H1 (cell line): ENCODE data around the gene PLLP. TPM values are rescaled to one million over a fixed set of nuclear protein-coding genes. Genes with fewer than 3 reads are reported as not detected.

Experiments
- CTCF ChIA-PET: fragments of 300-600 bp; sonication (Branson Sonifier 250); formaldehyde crosslinking; loops from one replicate; lab custom pipeline; 2021; ENCODE audit not compliant: partially characterized antibody; lab: Charles Lee
- POLR2A ChIA-PET: fragments of 300-600 bp; sonication (Branson Sonifier 250); formaldehyde crosslinking; loops from one replicate; lab custom pipeline; 2021; ENCODE audit warnings: inconsistent platforms; ENCODE audit not compliant: partially characterized antibody; lab: Charles Lee
- DNase-seq, 2 experiments: peaks; one replicate each; pipeline versions ENCODE4 v3.0.0 to v3.0.0-alpha.2; 2010 to 2022; ENCODE audit warnings: low spot score in 2 of 2, low read depth in 1 of 2, mixed read lengths in 1 of 2
- FAIRE-seq: peaks from 2 replicates; lab custom pipeline; 2011; peaks lifted over from hg19 to GRCh38; lab: Jason Lieb, UNC
- H2AFZ ChIP-seq: 2 replicates; pipeline ENCODE4 v1.8.1; 2012; ENCODE audit warnings: low read length, inconsistent platforms
- H2AK5ac ChIP-seq: 2 replicates; pipeline ENCODE4 v1.6.1; 2013; ENCODE audit warnings: low read depth, low read length
- H2BK120ac ChIP-seq: replicated peaks from 2 replicates; pipeline ENCODE3; 2013; ENCODE audit warnings: low read depth, low read length, inconsistent platforms
- H2BK12ac ChIP-seq: 2 replicates; pipeline ENCODE4 v1.6.1; 2013; ENCODE audit warnings: low read depth, low read length
- H2BK15ac ChIP-seq: 2 replicates; pipeline ENCODE4 v1.6.1; 2013; ENCODE audit warnings: low read length
- H2BK20ac ChIP-seq: 2 replicates; pipeline ENCODE4 v1.6.1; 2013; ENCODE audit warnings: low read length
- H2BK5ac ChIP-seq: 2 replicates; pipeline ENCODE4 v1.6.1; 2013; ENCODE audit warnings: low read depth, low read length
- H3K14ac ChIP-seq: 2 replicates; pipeline ENCODE4 v1.6.1; 2013; ENCODE audit warnings: inconsistent platforms; ENCODE audit not compliant: insufficient read length
- H3K18ac ChIP-seq: 2 replicates; pipeline ENCODE4 v1.6.1; 2013; ENCODE audit warnings: low read length; ENCODE audit errors: extremely low read depth
- H3K23ac ChIP-seq: 2 replicates; pipeline ENCODE4 v1.6.1; 2013; ENCODE audit warnings: inconsistent platforms; ENCODE audit not compliant: insufficient read length
- H3K23me2 ChIP-seq: 2 replicates; pipeline ENCODE4 v1.6.1; 2013; ENCODE audit warnings: low read depth, low read length
- H3K27ac ChIP-seq: 2 replicates; pipeline ENCODE4 v1.6.1; 2011; ENCODE audit warnings: low read depth, low read length, inconsistent platforms
- H3K27me3 ChIP-seq, 4 experiments: replicated peaks in 1 of 4; 1 replicate in 1 of 4; 2 replicates in 3 of 4; pipeline versions ENCODE4 v1.6.1 to v1.8.1; 2011 to 2013; ENCODE audit warnings: low read length in 3 of 4, mild to moderate bottlenecking in 3 of 4, inconsistent platforms in 2 of 4, mixed read lengths in 2 of 4, moderate library complexity in 1 of 4; ENCODE audit not compliant: control insufficient read depth in 3 of 4, insufficient read depth in 3 of 4; ENCODE audit errors: extremely low read depth in 1 of 4
- H3K36me3 ChIP-seq, 4 experiments: 2 replicates each; pipeline versions ENCODE4 v1.6.1 to v1.8.1; 2011 to 2013; ENCODE audit warnings: mild to moderate bottlenecking in 4 of 4, low read length in 3 of 4, moderate library complexity in 2 of 4, control low read depth in 1 of 4, inconsistent platforms in 1 of 4; ENCODE audit not compliant: insufficient read depth in 4 of 4, control insufficient read depth in 2 of 4
- H3K4ac ChIP-seq: replicated peaks from 2 replicates; pipeline ENCODE3; 2013; ENCODE audit warnings: low read length, low read depth, mixed read lengths, inconsistent platforms; ENCODE audit not compliant: insufficient read length
- H3K4me1 ChIP-seq, 4 experiments: replicated peaks in 1 of 4; 1 replicate in 1 of 4; 2 replicates in 3 of 4; pipeline versions ENCODE4 v1.6.1 to v1.8.1; 2011 to 2013; ENCODE audit warnings: low read length in 3 of 4, inconsistent platforms in 2 of 4, mixed read lengths in 1 of 4; ENCODE audit not compliant: insufficient read depth in 4 of 4, control insufficient read depth in 3 of 4
- H3K4me2 ChIP-seq, 2 experiments: 2 replicates each; pipeline versions ENCODE4 v1.6.1 to v1.8.1; 2011 to 2013; ENCODE audit warnings: low read depth in 2 of 2, low read length in 2 of 2, control low read depth in 1 of 2, inconsistent platforms in 1 of 2, mild to moderate bottlenecking in 1 of 2; ENCODE audit not compliant: insufficient read depth in 1 of 2
- H3K4me3 ChIP-seq, 4 experiments: fragments of 200-600, 300-600 bp in 1 of 4; sonication (generic), shearing (Covaris generic), sonication (Bioruptor Twin) in 1 of 4; 2 replicates each; pipeline versions ENCODE4 v1.5.1 to v1.8.1; 2011 to 2016; ENCODE audit warnings: low read length in 4 of 4, low read depth in 3 of 4, control low read depth in 2 of 4, inconsistent platforms in 2 of 4, mild to moderate bottlenecking in 2 of 4, mixed read lengths in 1 of 4, moderate library complexity in 1 of 4; ENCODE audit not compliant: insufficient read depth in 2 of 4; ENCODE audit errors: extremely low read depth in 1 of 4
- H3K56ac ChIP-seq: replicated peaks from 2 replicates; pipeline ENCODE3; 2013; ENCODE audit warnings: low read depth, mild to moderate bottlenecking, mixed read lengths, low read length, inconsistent platforms; ENCODE audit not compliant: insufficient read length
- H3K79me1 ChIP-seq: 2 replicates; pipeline ENCODE4 v1.6.1; 2013; ENCODE audit warnings: low read depth, low read length, control low read depth
- H3K79me2 ChIP-seq, 2 experiments: 2 replicates each; pipeline versions ENCODE4 v1.6.1 to v1.8.1; 2012 to 2013; ENCODE audit warnings: low read length in 2 of 2, mild to moderate bottlenecking in 2 of 2, inconsistent platforms in 1 of 2; ENCODE audit not compliant: insufficient read depth in 2 of 2, control insufficient read depth in 1 of 2
- H3K9ac ChIP-seq, 4 experiments: replicated peaks in 1 of 4; 1 replicate in 1 of 4; 2 replicates in 3 of 4; pipeline versions ENCODE4 v1.6.1 to v1.8.1; 2011 to 2013; ENCODE audit warnings: low read depth in 3 of 4, low read length in 3 of 4, control low read depth in 2 of 4, mild to moderate bottlenecking in 2 of 4, moderate library complexity in 2 of 4, inconsistent platforms in 1 of 4; ENCODE audit errors: extremely low read depth in 1 of 4
- H3K9me3 ChIP-seq, 2 experiments: 2 replicates each; pipeline versions ENCODE4 v1.6.1 to v1.8.1; 2012 to 2013; ENCODE audit warnings: mild to moderate bottlenecking in 2 of 2, moderate library complexity in 2 of 2, control low read depth in 1 of 2, inconsistent platforms in 1 of 2, low read depth in 1 of 2, low read length in 1 of 2, mixed read lengths in 1 of 2; ENCODE audit not compliant: insufficient read depth in 2 of 2
- H4K20me1 ChIP-seq, 2 experiments: replicated peaks in 1 of 2; 2 replicates each; pipeline versions ENCODE3 to v1.8.1; 2011 to 2013; ENCODE audit warnings: inconsistent platforms in 2 of 2, low read length in 2 of 2, mild to moderate bottlenecking in 1 of 2; ENCODE audit not compliant: insufficient read depth in 2 of 2, control insufficient read depth in 1 of 2
- H4K5ac ChIP-seq: 2 replicates; pipeline ENCODE4 v1.6.1; 2013; ENCODE audit warnings: low read length, low read depth, mixed read lengths, inconsistent platforms; ENCODE audit not compliant: insufficient read length
- H4K8ac ChIP-seq: 2 replicates; pipeline ENCODE4 v1.8.0; 2013; ENCODE audit warnings: mild to moderate bottlenecking, moderate library complexity, low read length, inconsistent platforms; ENCODE audit not compliant: insufficient read depth; ENCODE audit errors: extremely low read depth
- H4K91ac ChIP-seq: replicated peaks from 2 replicates; pipeline ENCODE3; 2013; ENCODE audit warnings: low read length, mixed read lengths, inconsistent platforms; ENCODE audit not compliant: insufficient read length
- CTBP2 ChIP-seq: IDR thresholded peaks from 2 replicates; pipeline ENCODE4 v1.7.0; 2011; ENCODE audit warnings: borderline replicate concordance, mild to moderate bottlenecking, moderate library complexity, mixed read lengths, low read length; ENCODE audit not compliant: insufficient read depth, insufficient read length
- CTCF ChIP-seq, 3 experiments: IDR thresholded peaks; 1 replicate in 2 of 3; 2 replicates in 1 of 3; pipeline versions ENCODE4 v1.5.1 to v1.6.1; 2011; ENCODE audit warnings: low read length in 3 of 3, mild to moderate bottlenecking in 3 of 3, inconsistent platforms in 2 of 3, low read depth in 1 of 3, moderate library complexity in 1 of 3; ENCODE audit not compliant: insufficient read depth in 1 of 3; ENCODE audit errors: control extremely low read depth in 1 of 3
- EGR1 ChIP-seq: IDR thresholded peaks from 2 replicates; pipeline ENCODE4 v1.6.1; 2011; ENCODE audit warnings: low read depth, low read length, borderline replicate concordance
- FOSL1 ChIP-seq: IDR thresholded peaks from 2 replicates; pipeline ENCODE4 v1.6.1; 2011; ENCODE audit warnings: mild to moderate bottlenecking, low read depth, low read length, moderate library complexity; ENCODE audit not compliant: insufficient read depth
- KDM4A ChIP-seq: IDR thresholded peaks from one replicate; pipeline ENCODE4 v1.7.1; 2012; ENCODE audit warnings: low read depth, mild to moderate bottlenecking, moderate library complexity, low read length, inconsistent platforms; ENCODE audit not compliant: severe bottlenecking
- PHF8 ChIP-seq: fragments of 200-600 bp; sonication (generic); conservative IDR thresholded peaks from 2 replicates; pipeline ENCODE4 v1.7.1; 2012; ENCODE audit warnings: low read depth, mild to moderate bottlenecking, inconsistent platforms, low read length, moderate library complexity
- SP2 ChIP-seq: IDR thresholded peaks from 2 replicates; pipeline ENCODE4 v1.6.1; 2012; ENCODE audit warnings: mild to moderate bottlenecking, low read length, inconsistent platforms
- TAF1 ChIP-seq: IDR thresholded peaks from 2 replicates; pipeline ENCODE4 v1.6.1; 2011; ENCODE audit warnings: mild to moderate bottlenecking, low read depth, low read length
- ZNF274 ChIP-seq: IDR thresholded peaks from 2 replicates; pipeline ENCODE4 v1.7.0; 2012; ENCODE audit warnings: low read length, borderline replicate concordance; ENCODE audit errors: extremely low read depth
- WGBS, 2 experiments: shearing (Covaris generic) in 1 of 2; methylation state at CpG; one replicate each; pipeline versions ENCODE4 v1.1.6 to v1.1.7; 2013 to 2015; ENCODE audit warnings: low lambda C conversion rate in 2 of 2, mixed read lengths in 2 of 2, inconsistent platforms in 1 of 2, low coverage in 1 of 2, missing lambda C conversion rate in 1 of 2; ENCODE audit not compliant: insufficient replicate concordance in 2 of 2, insufficient coverage in 1 of 2, insufficient read length in 1 of 2; ENCODE audit errors: extremely low coverage in 1 of 2, missing lambda C conversion rate in 1 of 2; 5-methylcytosine and 5-hydroxymethylcytosine counted together
- polyA plus RNA-seq, 7 experiments: library from polyadenylated mRNA; depleted of rRNA in 3 of 7; stranded (reverse) in 5 of 7; unstranded in 2 of 7; fragments of >200 nt in 5 of 7; fragments of 200-250 nt in 2 of 7; gene quantifications; 1 replicate in 5 of 7; 2 replicates in 1 of 7; 4 replicates in 1 of 7; pipeline versions ENCODE4 v1.2.1 to v1.2.3, GENCODE V29; 2011 to 2013; ENCODE audit warnings: missing spikeins in 2 of 7, mixed read lengths in 2 of 7
- total RNA-seq: library from RNA; stranded (reverse); fragmentation: NEBNext Ultra II Directional; extraction: Animal tissue kit (Norgen Biotek cat#: 25700); gene quantifications from 2 replicates; pipeline ENCODE4 v1.2.1, GENCODE V29; 2021

The PLLP gene
- total and polyA plus RNA-seq, 2 of the 8 experiments (the other 6 are each of a cell fraction or from before 2014, with no cell fraction given): 2.9 to 10.6 TPM

- Histone ChIP-seq H3K4me1 (peaks cover 4 to 14% (median 6%) of the 10 kb centered on the region in 4 experiments), H3K4me3 (no peak overlapping the region), H3K18ac (no peak overlapping the region), H2AK5ac (no peak overlapping the region), H3K56ac (no peak overlapping the region), H3K4ac (no peak overlapping the region), H3K23me2 (0 out of 2 replicates have a peak, but pooled peaks cover 2% of the 10 kb centered on the region), H3K23ac (no peak overlapping the region), H3K14ac (no peak overlapping the region), H2BK20ac (no peak overlapping the region), H2BK120ac (no peak overlapping the region), H2BK5ac (no peak overlapping the region), H3K9me3 (no peaks in the 10 kb centered on the region), H3K9ac (no peak overlapping the region), H3K27ac (no peak overlapping the region), H4K91ac (no peak overlapping the region), H2BK15ac (no peak overlapping the region), H4K8ac (no peak overlapping the region), H3K27me3 (no peaks in the 10 kb centered on the region), H2AFZ (no peak overlapping the region), H2BK12ac (no peak overlapping the region), H3K79me2 (no peaks in the 10 kb centered on the region), H3K36me3 (peaks cover 4 to 9% (median 7%) of the 10 kb centered on the region in 4 experiments; a peak in 5 of 8 replicates), H3K79me1 (no peaks in the 10 kb centered on the region), H4K5ac (no peak overlapping the region), H3K4me2 (no peak overlapping the region), H4K20me1 (no peaks in the 10 kb centered on the region)
- ChIA-PET CTCF (interaction anchor here (1.1 to 1.6 kb wide), 3 partner anchors 11 to 191 kb away, joined by 3 read pairs; no protein-coding TSS in a partner anchor), POLR2A (interaction anchor here (1.7 kb wide), 1 partner anchor 13 kb away, joined by 6 read pairs; no protein-coding TSS in a partner anchor)
- FAIRE-seq (no peak), DNase-seq (no peak)
- 89% methylated on average over 16 of the region's 16 CpGs; no CpG with 5 or more reads in 1 of the 2 experiments for WGBS, 2 experiments
- TF ChIP-seq CTBP2 (no peak), FOSL1 (no peak), ZNF274 (no peak), PHF8 (no peak), EGR1 (no peak), CTCF (IDR thresholded peaks at IDR 0.05; ENCODE audit: control extremely low read depth in 1 of 3, insufficient read depth in 1 of 3, low read depth in 1 of 3, low read length in 3 of 3) (no peak), KDM4A (no peak), SP2 (no peak), TAF1 (no peak)
Measured at GRCh38 chr16:57256601-57257395, 27.7 kb downstream of the PLLP start.
